CD8-positive, alpha-beta memory T cell (primary cell): ENCODE data around the gene RNF144B. TPM values are rescaled to one million over a fixed set of nuclear protein-coding genes. Genes with fewer than 3 reads are reported as not detected.
"Not testable (repeated sequence)": the region's sequence is repeated elsewhere in the genome, so short reads cannot be mapped to it uniquely, and the experiment has no call there.

Experiments
- CTCF ChIA-PET: fragments of 350-600 bp; sonication (Branson Sonifier 250); formaldehyde crosslinking; loops from one replicate; lab custom pipeline; 2021; ENCODE audit warnings: antibody characterized with exemption; lab: Charles Lee
- POLR2A ChIA-PET: fragments of 350-600 bp; sonication (Branson Sonifier 250); formaldehyde crosslinking; loops from one replicate; lab custom pipeline; 2021; ENCODE audit warnings: antibody characterized with exemption; lab: Charles Lee
- DNase-seq, 5 donors: peaks; one replicate each; pipeline versions ENCODE4 v3.0.0 to v3.0.0-alpha.2; 2020 to 2022; ENCODE audit warnings: mixed read lengths in 1 of 5
- H3K27ac ChIP-seq: one replicate; pipeline ENCODE4 v1.7.0; 2013; ENCODE audit warnings: low read depth, mild to moderate bottlenecking, low read length, moderate library complexity
- H3K27me3 ChIP-seq: 2 replicates; pipeline ENCODE4 v1.7.0; 2013; ENCODE audit warnings: low read length, mild to moderate bottlenecking; ENCODE audit not compliant: insufficient read depth, poor library complexity, severe bottlenecking
- H3K36me3 ChIP-seq: 2 replicates; pipeline ENCODE4 v1.7.0; 2013; ENCODE audit warnings: mild to moderate bottlenecking, low read length, moderate library complexity; ENCODE audit not compliant: insufficient read depth
- H3K4me1 ChIP-seq: 2 replicates; pipeline ENCODE4 v1.7.0; 2013; ENCODE audit warnings: mild to moderate bottlenecking, low read length, moderate library complexity; ENCODE audit not compliant: insufficient read depth
- H3K4me3 ChIP-seq: 2 replicates; pipeline ENCODE4 v1.7.0; 2013; ENCODE audit warnings: mild to moderate bottlenecking, low read length
- H3K9me3 ChIP-seq: 2 replicates; pipeline ENCODE4 v1.7.0; 2013; ENCODE audit warnings: mild to moderate bottlenecking, low read length
- H3K27ac Mint-ChIP-seq, 8 donors: one replicate each; pipeline ENCODE4 v1.8.0; 2020 to 2021; ENCODE audit warnings: mixed read lengths in 8 of 8, mild to moderate bottlenecking in 6 of 8, inconsistent platforms in 3 of 8, moderate library complexity in 3 of 8
- H3K27me3 Mint-ChIP-seq, 2 donors: one replicate each; pipeline ENCODE4 v1.8.0; 2020 to 2021; ENCODE audit warnings: mixed read lengths in 2 of 2, mild to moderate bottlenecking in 1 of 2, moderate library complexity in 1 of 2
- H3K36me3 Mint-ChIP-seq, 3 donors: one replicate each; pipeline ENCODE4 v1.8.0; 2020 to 2021; ENCODE audit warnings: mixed read lengths in 3 of 3, inconsistent platforms in 1 of 3, mild to moderate bottlenecking in 1 of 3
- H3K4me1 Mint-ChIP-seq, 3 donors: one replicate each; pipeline ENCODE4 v1.8.0; 2020 to 2021; ENCODE audit warnings: mixed read lengths in 3 of 3, inconsistent platforms in 1 of 3, mild to moderate bottlenecking in 1 of 3
- H3K4me3 Mint-ChIP-seq, 7 donors: one replicate each; pipeline ENCODE4 v1.8.0; 2020 to 2021; ENCODE audit warnings: mixed read lengths in 7 of 7, mild to moderate bottlenecking in 6 of 7, moderate library complexity in 4 of 7, inconsistent platforms in 2 of 7
- H3K9me3 Mint-ChIP-seq, 5 donors: one replicate each; pipeline ENCODE4 v1.8.0; 2020 to 2022; ENCODE audit warnings: mixed read lengths in 5 of 5, mild to moderate bottlenecking in 3 of 5, moderate library complexity in 2 of 5, inconsistent platforms in 1 of 5
- polyA plus RNA-seq: library from polyadenylated mRNA; unstranded; fragments of 300-500 nt; fragmentation: Illumina TruSeq; gene quantifications from one replicate; pipeline ENCODE4 v1.2.3, GENCODE V29; 2021
- total RNA-seq, 2 experiments: library from RNA; stranded (reverse); gene quantifications; one replicate each; pipeline ENCODE4 v1.2.3, GENCODE V29; 2021

RNF144B gene
- total and polyA plus RNA-seq, 3 experiments from 2014 or later: 0.98 to 1.3 (median 1.2) TPM

- POLR2A ChIA-PET: no interaction called here
- Histone ChIP-seq H3K27ac (no peak overlapping the region), H3K4me1 (no peaks in the 10 kb centered on the region), H3K36me3 (no peaks in the 10 kb centered on the region), H3K4me3 (no peak overlapping the region), H3K27me3 (no peaks in the 10 kb centered on the region), H3K9me3 (no peaks in the 10 kb centered on the region)
- no peak overlapping the region for H3K27ac Mint-ChIP-seq
- peaks cover 22 to 28% of the 10 kb centered on the region in 2 donors for H3K27me3 Mint-ChIP-seq
- H3K9me3 Mint-ChIP-seq: peaks cover 6 to 13% (median 7%) of the 10 kb centered on the region in 5 donors
- H3K4me3 Mint-ChIP-seq: no peak overlapping the region
- DNase-seq: no peak
- H3K36me3 Mint-ChIP-seq: peaks cover 0 to 4% (median 0%) of the 10 kb centered on the region in 3 donors
- H3K4me1 Mint-ChIP-seq: no peaks in the 10 kb centered on the region
- CTCF ChIA-PET: interaction anchor here (1.0 kb wide), 1 partner anchor 9 kb away, joined by 3 read pairs; no protein-coding TSS in a partner anchor
These were observed 27.0 kb upstream of the RNF144B start for GRCh38 chr6:18360188-18360587.

- ChIA-PET POLR2A (no interaction called here), CTCF (no interaction called here)
- Mint-ChIP-seq H3K9me3 (peaks cover 6 to 13% (median 7%) of the 10 kb centered on the region in 5 donors), H3K27ac (no peak overlapping the region), H3K4me1 (no peaks in the 10 kb centered on the region), H3K36me3 (peaks cover 0 to 4% (median 0%) of the 10 kb centered on the region in 3 donors), H3K27me3 (peaks cover 8 to 34% of the 10 kb centered on the region in 2 donors), H3K4me3 (no peak overlapping the region)
- no peak overlapping the region for H3K27ac ChIP-seq
- no peaks in the 10 kb centered on the region for H3K27me3 ChIP-seq
- H3K4me1 ChIP-seq: no peaks in the 10 kb centered on the region
- DNase-seq: no peak
- no peaks in the 10 kb centered on the region for H3K9me3 ChIP-seq
- H3K4me3 ChIP-seq: no peak overlapping the region
- H3K36me3 ChIP-seq: no peaks in the 10 kb centered on the region
These were observed 25.0 kb upstream of the RNF144B start for GRCh38 chr6:18362058-18362561.

GRCh38 chr6:18363746-18364145 lies 23.4 kb upstream of the RNF144B start:
- H3K27me3 ChIP-seq: no peaks in the 10 kb centered on the region
- H3K36me3 Mint-ChIP-seq: peaks cover 0 to 4% (median 0%) of the 10 kb centered on the region in 3 donors
- no peaks in the 10 kb centered on the region for H3K4me1 ChIP-seq
- no peaks in the 10 kb centered on the region for H3K36me3 ChIP-seq
- POLR2A ChIA-PET: no interaction called here
- peaks cover 4 to 28% of the 10 kb centered on the region in 2 donors for H3K27me3 Mint-ChIP-seq
- H3K9me3 Mint-ChIP-seq: peaks cover 0 to 3% (median 0%) of the 10 kb centered on the region in 5 donors
- no peak overlapping the region for H3K4me3 ChIP-seq
- H3K27ac ChIP-seq: no peak overlapping the region
- H3K4me1 Mint-ChIP-seq: no peaks in the 10 kb centered on the region
- H3K9me3 ChIP-seq: no peaks in the 10 kb centered on the region
- CTCF ChIA-PET: no interaction called here
- no peak overlapping the region for H3K27ac Mint-ChIP-seq
- DNase-seq: no peak
- H3K4me3 Mint-ChIP-seq: no peak overlapping the region

GRCh38 chr6:18364561-18364960 lies 22.6 kb upstream of the RNF144B start:
- H3K9me3 ChIP-seq, DNase-seq, H3K9me3 Mint-ChIP-seq, H3K4me1 Mint-ChIP-seq, H3K36me3 ChIP-seq, CTCF ChIA-PET, H3K27ac ChIP-seq, H3K4me1 ChIP-seq, H3K4me3 Mint-ChIP-seq, H3K27ac Mint-ChIP-seq, H3K27me3 ChIP-seq, H3K4me3 ChIP-seq, H3K36me3 Mint-ChIP-seq, POLR2A ChIA-PET: not testable (repeated sequence)
- peaks cover 4 to 28% of the 10 kb centered on the region in 2 donors for H3K27me3 Mint-ChIP-seq

GRCh38 chr6:18367371-18367770 lies 19.8 kb upstream of the RNF144B start:
- no peak for DNase-seq
- Histone ChIP-seq H3K4me1 (no peaks in the 10 kb centered on the region), H3K4me3 (no peak overlapping the region), H3K36me3 (no peaks in the 10 kb centered on the region), H3K27ac (no peak overlapping the region), H3K9me3 (no peaks in the 10 kb centered on the region), H3K27me3 (no peaks in the 10 kb centered on the region)
- Mint-ChIP-seq H3K27ac (no peak overlapping the region), H3K4me3 (no peak overlapping the region), H3K4me1 (no peaks in the 10 kb centered on the region), H3K27me3 (peaks cover 0 to 16% of the 10 kb centered on the region in 2 donors), H3K36me3 (no peaks in the 10 kb centered on the region), H3K9me3 (no peaks in the 10 kb centered on the region)
- POLR2A ChIA-PET: no interaction called here
- CTCF ChIA-PET: no interaction called here

- Histone ChIP-seq H3K4me3 (no peak overlapping the region), H3K4me1 (no peaks in the 10 kb centered on the region), H3K27ac (no peak overlapping the region), H3K9me3 (no peaks in the 10 kb centered on the region), H3K27me3 (no peaks in the 10 kb centered on the region), H3K36me3 (no peaks in the 10 kb centered on the region)
- no peaks in the 10 kb centered on the region for H3K4me1 Mint-ChIP-seq
- no peak overlapping the region for H3K4me3 Mint-ChIP-seq
- H3K27ac Mint-ChIP-seq: no peak overlapping the region
- H3K36me3 Mint-ChIP-seq: no peaks in the 10 kb centered on the region
- ChIA-PET CTCF (no interaction called here), POLR2A (no interaction called here)
- no peak for DNase-seq
- H3K9me3 Mint-ChIP-seq: no peaks in the 10 kb centered on the region
- H3K27me3 Mint-ChIP-seq: peaks cover under 1 to 11% of the 10 kb centered on the region in 2 donors
These were observed 18.7 kb upstream of the RNF144B start for GRCh38 chr6:18368277-18369105.

- no peak for DNase-seq
- POLR2A ChIA-PET: no interaction called here
- H3K27me3 Mint-ChIP-seq: peaks cover 3 to 9% of the 10 kb centered on the region in 2 donors
- CTCF ChIA-PET: no interaction called here
- H3K36me3 Mint-ChIP-seq: no peaks in the 10 kb centered on the region
- H3K9me3 Mint-ChIP-seq: no peaks in the 10 kb centered on the region
- H3K27me3 ChIP-seq: no peaks in the 10 kb centered on the region
- H3K27ac ChIP-seq: no peak overlapping the region
- H3K4me1 Mint-ChIP-seq: no peaks in the 10 kb centered on the region
- H3K4me3 Mint-ChIP-seq: no peak overlapping the region
- no peak overlapping the region for H3K27ac Mint-ChIP-seq
- H3K4me3 ChIP-seq: no peak overlapping the region
- H3K9me3 ChIP-seq: no peaks in the 10 kb centered on the region
- H3K4me1 ChIP-seq: no peaks in the 10 kb centered on the region
- no peaks in the 10 kb centered on the region for H3K36me3 ChIP-seq
These were observed 16.1 kb upstream of the RNF144B start for GRCh38 chr6:18371010-18371409.

GRCh38 chr6:18371656-18372055 lies 15.5 kb upstream of the RNF144B start:
- H3K4me3 Mint-ChIP-seq: no peak overlapping the region
- no peaks in the 10 kb centered on the region for H3K9me3 Mint-ChIP-seq
- ChIA-PET POLR2A (no interaction called here), CTCF (no interaction called here)
- H3K36me3 ChIP-seq: no peaks in the 10 kb centered on the region
- no peaks in the 10 kb centered on the region for H3K9me3 ChIP-seq
- no peak overlapping the region for H3K27ac ChIP-seq
- H3K4me1 ChIP-seq: no peaks in the 10 kb centered on the region
- no peaks in the 10 kb centered on the region for H3K36me3 Mint-ChIP-seq
- no peak for DNase-seq
- no peak overlapping the region for H3K27ac Mint-ChIP-seq
- no peaks in the 10 kb centered on the region for H3K4me1 Mint-ChIP-seq
- H3K4me3 ChIP-seq: no peak overlapping the region
- H3K27me3 ChIP-seq: no peaks in the 10 kb centered on the region
- H3K27me3 Mint-ChIP-seq: peaks cover 3 to 8% of the 10 kb centered on the region in 2 donors
